CD4-positive, alpha-beta T cell treated with Interleukin-12 subunit alpha and Interleukin-12 subunit beta, for 1 hour (primary cell): Measurements from ENCODE around the gene TBC1D5.
"Not testable (repeated sequence)": the region's sequence is repeated elsewhere in the genome, so short reads cannot be mapped to it uniquely, and the experiment has no call there.

Experiments
- DNase-seq: peaks from one replicate; pipeline ENCODE4 v3.0.0-alpha.2; 2020

TBC1D5 gene

DNA sequence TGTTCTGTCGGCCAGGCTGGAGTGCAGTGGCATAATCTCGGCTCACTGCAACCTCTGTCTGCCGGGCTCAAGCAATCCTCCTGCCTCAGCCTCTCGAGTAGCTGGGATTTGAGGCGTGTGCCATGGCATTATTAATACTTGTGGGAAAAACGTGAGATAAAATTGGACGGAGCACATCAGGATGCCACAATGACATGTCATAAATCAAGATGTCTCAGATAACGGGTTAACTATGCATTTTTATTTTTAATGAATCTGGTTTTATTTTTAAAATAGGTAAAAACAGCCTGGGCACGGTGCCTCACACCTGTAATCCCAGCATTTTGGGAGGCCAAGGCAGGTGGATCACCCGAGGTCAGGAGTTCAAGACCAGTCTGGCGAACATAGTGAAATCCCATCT, 212.8 kb downstream of the TBC1D5 start:
- DNase-seq: no peak

DNA sequence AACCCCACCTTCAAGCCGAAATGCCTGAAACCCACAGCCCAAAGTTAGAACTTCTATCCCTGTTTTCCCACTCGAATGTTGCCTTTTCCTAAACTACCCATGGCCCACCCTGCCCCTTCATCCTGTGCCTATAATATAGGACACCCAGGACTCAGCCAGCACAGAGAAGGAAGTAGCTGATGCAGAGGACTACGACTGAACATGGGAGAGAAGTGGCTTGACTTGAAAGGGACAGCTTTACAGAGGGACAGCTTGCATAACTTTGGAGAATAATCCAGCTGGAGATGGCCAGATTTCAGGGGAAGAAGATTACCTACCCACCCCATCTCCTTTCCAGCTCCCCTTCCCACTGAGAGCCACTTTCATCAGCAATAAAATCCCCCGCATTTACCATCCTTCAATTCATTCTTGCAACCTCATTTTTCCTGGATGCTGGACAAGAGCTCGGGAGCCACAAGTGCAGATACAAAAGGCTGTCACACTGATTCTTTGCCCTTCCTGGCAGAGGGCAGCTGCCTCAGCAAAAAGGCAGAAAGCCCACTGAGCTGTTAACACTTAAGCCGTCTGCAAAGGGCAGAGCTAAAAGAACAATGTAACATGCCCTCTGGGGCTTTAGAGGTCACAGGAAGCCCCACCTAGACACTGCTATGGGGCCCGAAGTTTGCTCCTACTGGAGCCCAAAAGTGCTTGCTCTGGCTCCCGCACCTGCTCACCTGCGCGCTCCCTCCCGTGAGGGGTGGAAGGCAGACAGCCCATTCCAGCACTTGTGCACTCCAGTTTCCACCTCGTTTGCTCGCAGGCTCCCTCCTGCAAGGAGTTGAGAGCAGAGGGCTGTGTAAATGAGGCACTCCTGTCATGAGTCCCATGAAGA, 224.0 kb downstream of the TBC1D5 start:
- DNase-seq: no peak

DNA sequence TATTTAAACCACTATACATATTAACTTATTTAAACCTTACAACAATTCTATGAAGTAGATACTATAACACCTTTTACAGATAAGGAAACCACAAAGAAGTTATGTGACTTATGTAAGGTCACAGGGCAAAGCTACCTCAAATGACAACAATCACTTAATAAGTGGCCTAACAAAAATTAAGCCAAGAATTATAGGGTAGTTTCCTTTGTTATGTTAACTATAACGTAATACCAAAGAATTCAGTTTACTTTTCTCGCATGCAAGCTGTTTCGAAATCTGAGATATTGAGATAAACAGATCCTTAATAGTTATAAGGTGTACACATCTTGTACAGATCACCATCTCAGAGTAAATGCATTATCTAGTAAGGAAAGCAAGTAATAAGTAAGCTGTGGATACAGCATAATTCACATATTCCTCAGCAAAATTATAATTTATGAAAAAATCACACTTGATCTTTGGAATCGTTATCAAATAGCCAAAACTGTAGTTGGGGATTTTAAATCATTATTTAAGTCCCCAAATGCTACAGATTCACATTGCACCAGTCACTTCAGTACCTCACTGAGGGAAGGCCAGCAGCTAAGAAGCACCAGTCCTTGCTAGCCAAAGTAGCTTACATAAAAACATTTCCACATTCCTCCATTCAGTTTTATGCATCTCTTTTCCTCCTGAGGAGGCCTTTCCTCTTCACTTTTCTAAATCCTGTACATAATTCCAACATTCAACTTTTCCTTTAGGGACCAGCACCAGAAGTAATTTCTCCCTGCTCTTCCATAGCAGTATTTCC, 226.8 kb downstream of the TBC1D5 start:
- no peak for DNase-seq

DNA sequence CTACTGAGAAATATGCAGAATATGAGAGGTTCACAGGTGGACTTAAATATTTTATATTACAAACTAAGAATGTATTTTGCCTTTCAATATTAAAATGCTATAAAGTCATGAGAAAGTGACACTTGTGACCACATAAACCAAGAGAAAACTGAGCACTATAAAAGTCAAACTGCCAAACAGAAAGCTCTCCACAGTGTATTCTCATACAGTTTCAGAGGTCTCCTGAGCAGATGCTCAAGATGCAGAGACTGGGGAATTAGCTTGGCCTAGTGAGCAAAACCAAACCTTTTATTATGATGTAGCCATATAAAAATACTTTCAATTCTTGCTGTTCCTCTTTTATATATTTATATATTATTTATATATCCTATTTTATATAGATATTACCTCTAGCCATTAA, 227.8 kb downstream of the TBC1D5 start:
- DNase-seq: no peak

DNA sequence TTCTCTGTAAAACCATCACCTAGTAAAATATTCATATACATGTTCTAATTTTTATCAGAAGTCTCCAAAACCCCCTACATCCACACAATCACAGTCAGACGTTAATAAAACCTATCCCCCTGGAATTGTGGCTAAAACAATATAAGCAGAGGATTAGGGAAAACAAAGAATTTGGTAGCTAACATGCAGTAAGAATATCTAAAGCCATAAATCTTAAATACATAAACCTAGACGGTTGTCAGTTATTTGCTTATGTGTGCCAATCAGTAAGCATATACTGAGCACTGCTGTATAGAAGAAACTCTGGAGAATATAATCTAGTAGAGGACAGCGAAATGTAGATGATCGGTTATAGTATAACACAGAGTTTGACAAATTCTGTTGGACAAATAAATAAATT, 232.2 kb downstream of the TBC1D5 start:
- DNase-seq: no peak

DNA sequence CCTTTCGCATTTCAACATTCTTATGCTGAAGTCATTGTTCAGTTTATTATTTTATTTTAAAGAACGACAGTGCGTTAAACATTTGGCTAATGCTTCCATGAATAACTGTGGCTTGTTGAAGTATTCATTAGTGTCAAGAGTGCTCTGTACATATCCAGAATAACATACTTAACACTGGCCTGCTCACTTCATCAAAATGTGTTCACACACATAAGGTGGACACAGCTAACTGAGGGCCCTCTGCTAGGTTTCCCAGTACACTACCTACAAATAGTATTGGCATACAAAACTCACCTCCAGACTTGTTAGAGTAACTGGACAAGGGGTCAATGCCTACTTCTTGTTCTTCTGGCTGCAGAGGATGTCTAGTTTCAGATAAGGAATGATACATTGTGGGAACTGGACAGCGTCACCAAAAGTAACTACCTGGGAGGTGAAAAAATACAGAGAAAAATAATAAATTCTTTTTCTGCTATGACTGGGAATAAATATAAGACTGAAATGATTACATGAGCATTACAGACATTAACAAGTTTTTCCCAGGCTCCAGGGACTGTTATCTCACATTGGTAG, 234.2 kb downstream of the TBC1D5 start:
- no peak for DNase-seq

DNA sequence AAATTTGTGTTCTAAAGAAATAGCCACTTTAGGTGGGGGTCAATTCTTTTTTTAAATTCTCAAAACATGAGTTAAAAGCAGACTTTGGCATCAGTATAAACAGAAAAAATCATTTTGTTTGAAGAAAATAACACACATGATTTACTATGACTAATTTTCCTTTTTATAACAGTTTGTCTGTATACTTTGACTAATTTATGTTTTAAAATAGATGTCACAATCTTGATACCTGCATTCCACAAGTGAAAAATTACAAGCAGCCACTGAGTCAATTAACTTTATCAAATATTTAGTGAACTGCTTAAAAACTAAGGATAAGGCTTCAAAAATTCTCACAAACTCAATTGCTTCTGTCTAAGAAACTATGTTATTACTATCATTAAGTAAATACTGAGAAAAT, 235.0 kb downstream of the TBC1D5 start:
- no peak for DNase-seq

DNA sequence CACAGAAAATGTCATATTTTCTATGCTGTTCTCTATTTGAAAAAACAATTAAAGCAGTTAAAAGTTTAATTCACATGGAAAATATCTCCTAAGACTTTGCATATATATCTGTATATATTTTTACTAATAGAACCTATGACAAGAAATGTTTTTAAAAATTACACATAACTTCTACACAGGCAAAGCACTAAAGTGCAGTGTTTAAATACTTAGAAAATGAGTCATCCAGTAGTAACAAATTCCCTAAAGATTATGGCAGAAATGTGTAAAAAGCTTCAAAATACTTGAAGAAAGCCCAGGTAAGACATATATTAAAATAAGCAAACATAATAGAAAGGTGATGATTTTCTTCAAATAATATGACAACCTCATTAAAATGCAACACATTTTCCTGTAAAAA, 236.6 kb downstream of the TBC1D5 start:
- DNase-seq: no peak

DNA sequence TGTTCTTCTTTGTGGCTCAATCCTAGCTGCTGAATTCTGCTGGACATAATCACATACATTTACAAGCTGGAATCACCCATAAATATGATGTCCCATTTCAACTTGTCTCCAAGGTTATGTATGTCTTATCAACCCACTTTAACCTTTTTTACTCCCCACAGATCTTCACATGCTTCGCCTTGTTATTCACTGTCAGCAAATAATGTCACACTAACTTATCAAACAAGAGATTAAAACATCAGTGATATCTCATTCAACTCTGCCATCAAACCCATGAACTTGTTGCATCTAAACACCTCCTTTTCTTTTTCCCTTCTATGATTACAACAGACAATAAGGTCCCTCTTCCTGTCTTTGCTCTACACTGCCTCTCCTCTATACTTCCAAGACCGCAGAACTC, 240.7 kb downstream of the TBC1D5 start:
- no peak for DNase-seq

DNA sequence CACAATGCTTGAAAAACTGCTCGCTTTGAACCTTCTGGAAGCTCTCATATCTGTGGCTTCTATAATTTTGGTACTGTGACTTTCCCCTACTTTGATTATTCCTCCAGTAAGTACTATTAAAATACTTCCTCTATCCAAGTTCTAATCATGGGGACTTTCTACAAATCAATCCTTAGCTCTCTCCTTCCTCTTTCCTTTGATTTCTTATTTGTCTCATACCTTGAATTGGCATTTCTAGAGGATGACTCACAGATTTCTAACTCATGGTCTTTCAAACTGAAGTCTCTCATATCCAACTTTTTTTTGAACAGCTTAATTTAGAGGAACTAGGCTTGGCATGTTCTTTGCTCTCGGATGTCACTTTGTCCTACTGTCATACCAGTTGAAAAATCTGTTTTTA, 241.8 kb downstream of the TBC1D5 start:
- no peak for DNase-seq

DNA sequence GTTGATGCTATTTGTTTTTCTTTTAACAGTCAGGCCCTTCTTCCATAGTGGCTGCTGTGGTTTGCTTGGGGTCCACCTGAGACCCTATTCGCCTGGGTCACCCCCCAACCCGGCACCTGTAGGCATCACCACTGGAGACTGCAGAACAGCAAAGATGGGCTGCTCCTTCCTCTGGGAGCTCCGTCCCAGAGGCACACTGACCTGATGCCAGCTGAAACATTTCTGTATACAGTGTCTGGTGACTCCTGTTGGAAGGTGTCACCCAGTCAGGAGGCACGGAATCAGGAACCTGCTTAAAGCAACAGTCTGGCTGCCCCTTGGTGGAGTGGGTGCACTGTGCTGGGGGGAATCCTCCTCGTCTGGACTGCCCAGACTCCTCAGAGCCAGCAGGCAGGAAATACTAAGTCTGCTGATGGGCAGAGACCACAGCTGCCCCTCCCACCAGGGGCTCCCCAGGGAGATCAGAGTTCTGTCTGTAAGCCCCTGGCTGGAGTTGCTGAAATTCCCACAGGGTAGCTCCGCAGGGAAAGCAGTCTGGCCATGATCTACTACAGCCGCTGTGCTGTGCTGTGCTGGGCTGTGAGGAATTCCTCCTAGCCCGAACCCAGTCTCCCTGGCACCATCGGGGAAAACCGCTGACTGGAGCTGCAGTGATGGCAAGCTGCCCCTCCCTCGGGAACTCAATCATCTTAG, 248.2 kb downstream of the TBC1D5 start:
- no peak for DNase-seq

DNA sequence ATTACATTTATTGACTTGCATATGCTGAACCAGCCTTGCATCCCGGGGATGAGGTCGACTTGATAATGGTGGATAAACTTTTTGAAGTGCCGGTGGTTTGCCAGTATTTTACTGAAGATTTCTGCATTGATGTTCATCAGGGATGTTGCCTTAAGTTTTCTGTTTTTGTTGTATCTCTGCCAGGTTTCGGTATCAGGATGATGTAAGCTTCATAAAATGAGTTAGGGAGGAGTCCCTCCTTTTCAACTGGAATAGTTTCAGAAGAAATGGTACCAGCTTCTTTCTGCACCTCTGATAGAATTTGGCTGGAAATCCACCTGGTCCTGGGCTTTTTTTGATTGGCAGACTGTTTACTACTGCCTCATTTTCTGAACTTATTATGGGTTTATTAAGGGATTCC, 250.8 kb downstream of the TBC1D5 start:
- no peak for DNase-seq

DNA sequence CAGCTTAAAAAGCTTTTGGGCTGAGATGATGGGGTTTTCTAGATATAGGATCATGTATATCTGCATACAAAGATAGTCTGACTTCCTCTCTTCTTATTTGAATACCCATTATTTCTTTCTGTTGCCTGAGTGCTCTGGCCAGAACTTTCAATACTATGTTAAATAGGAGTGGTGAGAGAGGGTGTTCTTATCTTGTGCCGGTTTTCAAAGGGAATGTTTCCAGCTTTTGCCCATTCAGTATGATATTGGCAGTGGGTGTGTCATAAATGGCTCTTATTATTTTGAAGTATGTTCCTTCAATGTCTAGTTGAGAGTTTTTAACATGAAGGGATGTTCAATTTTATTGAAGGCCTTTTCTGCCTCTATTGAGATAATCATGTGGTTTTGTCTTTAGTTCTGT, 251.2 kb downstream of the TBC1D5 start:
- not testable (repeated sequence) for DNase-seq

DNA sequence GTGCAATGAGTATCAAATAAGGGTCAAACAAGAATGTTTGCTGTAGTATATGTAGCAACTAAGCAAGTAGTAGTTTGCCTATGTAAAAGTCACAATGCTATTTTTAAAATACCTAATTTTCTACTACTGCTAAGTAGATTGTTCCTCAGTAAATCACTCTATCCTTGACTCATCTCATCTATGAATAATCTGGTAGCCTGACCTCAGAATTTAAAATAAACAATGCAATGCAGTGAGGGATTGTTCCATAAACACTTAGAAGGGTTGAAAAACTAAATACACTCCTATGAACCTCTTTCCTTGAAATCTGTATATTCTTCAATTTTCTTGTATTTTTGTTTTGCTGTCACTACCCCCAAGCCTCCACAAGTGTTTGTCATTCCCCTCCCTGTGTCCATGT, 253.3 kb downstream of the TBC1D5 start:
- no peak for DNase-seq

DNA sequence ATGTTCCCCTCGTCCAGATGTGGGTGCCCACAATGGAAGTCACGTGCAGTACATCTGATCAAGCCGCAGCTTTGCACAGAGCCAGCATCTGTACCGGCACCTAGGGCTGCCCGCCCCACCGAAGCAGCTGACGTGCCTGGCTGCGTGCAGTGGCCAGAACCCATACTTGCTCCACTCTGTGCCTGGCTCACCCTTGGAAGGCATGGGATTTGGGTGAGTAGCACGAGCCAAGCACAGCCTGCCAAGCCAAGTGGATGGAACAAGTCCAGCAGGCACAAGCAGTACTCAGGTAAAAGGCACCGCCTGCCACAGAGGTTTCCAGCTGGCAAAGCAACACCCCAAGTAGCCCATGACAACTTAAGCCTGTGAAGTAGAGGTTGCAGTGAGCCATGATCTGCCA, 261.3 kb downstream of the TBC1D5 start:
- no peak for DNase-seq

DNA sequence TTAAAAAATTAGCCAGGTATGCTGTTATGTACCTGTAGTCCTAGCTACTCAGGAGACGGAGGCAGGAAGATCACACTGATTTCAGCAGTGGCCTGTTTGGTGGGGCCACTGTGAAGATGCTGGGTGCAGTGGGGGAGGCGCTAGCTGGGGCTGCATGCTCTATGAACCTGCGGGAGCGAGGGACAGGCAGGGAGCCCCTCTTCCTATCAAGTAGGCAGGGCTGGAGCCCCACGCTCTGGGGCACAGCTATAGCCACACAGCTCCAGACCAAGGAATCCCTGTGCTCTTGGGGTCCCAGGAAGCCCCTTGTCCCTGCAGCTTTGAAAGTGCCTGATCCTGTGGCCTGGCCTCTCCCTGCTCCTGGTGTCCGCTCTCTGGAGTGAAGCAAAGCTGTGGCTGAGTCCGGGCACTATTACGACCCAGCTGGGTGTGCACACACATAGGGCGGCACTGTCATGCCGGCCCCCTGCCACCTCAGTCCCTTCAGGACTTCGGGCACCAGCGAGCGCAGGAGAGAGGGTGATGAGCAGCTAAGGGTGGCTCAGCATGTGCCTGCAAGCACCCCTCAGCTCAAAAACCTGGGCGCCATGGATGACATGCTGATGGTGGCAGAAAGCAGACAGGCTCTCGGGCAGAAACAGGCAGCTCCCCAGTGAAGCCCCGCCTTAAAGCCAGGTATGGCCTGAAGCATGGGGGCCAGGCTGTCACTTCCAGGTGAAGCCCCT, 262.6 kb downstream of the TBC1D5 start:
- no peak for DNase-seq

DNA sequence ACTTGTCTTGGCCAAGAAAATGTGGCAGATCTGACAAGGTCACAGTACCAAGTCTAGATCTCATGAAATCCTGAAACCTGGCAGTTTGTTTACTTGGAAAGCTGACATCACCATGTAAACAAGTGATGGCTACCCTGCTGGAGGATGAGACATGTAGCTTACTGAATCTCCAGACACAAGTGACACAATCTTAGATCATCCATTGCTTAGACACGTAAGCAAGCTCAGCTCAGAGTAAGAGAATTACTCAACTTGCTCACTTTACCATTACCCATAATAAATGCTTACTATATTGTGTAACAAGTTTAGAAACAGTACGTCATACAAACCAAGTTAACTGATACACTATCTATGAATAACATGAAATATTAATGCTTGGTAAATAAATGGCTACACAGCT, 263.8 kb downstream of the TBC1D5 start:
- DNase-seq: no peak

DNA sequence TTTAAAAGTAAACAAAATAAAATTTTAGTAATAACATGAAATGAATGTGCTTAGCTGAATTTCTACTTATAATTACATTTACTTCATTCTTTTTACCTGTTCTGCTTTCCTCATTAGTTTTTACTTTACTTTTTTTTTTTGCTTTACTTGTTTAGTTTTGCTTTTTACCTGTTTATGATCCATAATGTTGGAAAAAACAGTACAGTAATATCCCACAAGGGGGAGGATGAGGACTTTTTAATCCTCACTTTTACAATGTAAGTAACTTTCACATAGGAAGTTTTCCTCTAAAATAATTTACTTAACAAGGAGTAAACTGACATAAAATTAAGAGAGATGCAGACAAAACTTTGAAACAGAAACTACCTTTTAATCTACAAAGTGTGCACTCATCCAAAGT, 268.7 kb downstream of the TBC1D5 start:
- no peak for DNase-seq

DNA sequence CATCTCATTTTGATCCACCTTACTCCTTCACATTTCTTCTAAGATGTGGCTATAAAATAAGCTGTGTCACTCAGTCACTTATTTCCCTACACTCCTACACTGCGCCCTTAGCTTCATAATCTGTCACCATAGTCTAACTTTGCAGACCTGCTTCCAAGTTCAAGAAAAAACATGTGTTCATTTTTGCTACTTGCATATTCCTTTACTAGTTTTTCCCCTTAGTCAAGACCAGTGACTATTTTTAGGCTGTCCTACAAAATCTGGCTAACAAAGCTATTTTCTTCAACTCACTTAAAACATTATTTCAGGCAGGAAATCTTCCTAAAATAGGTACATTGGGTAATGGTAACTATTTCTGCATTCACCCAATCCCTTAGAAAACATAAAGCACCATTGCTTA, 272.5 kb downstream of the TBC1D5 start:
- no peak for DNase-seq

DNA sequence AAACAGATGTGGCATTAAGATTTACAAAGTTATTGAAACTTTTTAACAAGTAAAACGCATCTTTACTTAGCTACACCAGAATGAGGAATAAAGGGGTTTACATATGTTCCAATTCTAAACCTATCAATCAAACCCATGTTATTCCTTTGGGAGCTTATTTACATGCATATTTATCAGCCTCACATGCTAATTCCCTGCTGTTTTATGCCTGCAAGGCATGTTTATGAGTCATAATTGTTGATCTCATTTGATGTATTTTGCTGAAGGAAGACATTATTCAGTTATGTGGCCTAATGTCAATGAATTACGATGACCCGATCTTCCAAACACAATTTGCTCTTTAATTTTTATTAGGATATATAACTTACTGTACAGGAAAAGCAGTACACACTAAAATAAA, 272.9 kb downstream of the TBC1D5 start:
- DNase-seq: no peak

DNA sequence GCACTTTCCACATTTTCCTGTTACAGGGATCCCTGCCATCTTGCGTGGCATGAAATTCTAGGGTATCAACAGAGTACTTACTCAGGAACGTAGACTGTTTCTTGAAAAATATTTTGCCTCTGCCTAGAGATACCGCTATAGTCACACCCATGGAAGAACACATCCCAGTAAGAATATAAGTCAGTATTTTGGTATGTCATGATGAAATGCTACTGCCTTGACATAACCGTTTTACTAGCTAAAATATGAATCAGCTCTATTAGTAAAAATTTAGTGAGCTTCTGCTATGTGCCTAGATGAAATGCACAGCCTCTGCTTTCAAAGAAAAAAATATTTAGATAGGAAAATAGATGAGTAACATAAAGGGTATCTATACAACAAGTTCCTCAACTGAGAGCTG, 276.4 kb downstream of the TBC1D5 start:
- DNase-seq: no peak

DNA sequence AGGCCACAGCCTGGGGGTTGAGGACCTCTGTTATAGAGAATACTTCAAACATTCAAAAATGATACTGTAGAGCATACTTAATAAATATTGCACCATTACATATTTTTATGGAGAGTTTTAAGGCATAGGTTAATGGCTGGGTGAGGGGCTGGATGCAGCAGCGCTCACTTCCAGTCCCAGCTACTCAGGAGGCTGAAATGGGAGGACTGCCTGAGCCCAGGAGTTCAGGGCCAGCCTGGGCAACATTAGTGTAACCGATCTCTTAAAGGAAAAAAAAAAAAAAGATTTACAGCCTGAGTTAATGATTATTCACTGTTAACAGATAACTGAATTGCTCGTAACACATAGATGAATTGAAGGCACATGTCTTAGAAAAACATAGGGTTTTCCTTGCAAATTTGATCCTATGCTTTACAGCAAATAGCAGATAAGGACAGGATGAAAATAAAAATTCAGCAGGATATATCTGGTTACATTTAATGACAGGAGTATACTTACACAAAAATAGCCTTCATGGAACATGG, 282.9 kb downstream of the TBC1D5 start:
- no peak for DNase-seq
